Vagina (tissue), 2 donors: ENCODE results near the gene FAM3B. TPM values are rescaled to one million over a fixed set of nuclear protein-coding genes. Genes with fewer than 3 reads are reported as not detected.

Experiments
- DNase-seq, 2 donors: peaks; one replicate each; pipeline ENCODE4 v3.0.0-alpha.2; 2017; ENCODE audit errors: extremely low spot score in 2 of 2
- H3K27ac ChIP-seq: fragments of 200-600 bp; sonication (generic); one replicate; pipeline ENCODE4 v1.5.1; 2019
- H3K27me3 ChIP-seq: fragments of 200-600 bp; sonication (generic); one replicate; pipeline ENCODE4 v1.5.1; 2019
- H3K36me3 ChIP-seq, 2 donors: fragments of 200-600 bp; sonication (generic); one replicate each; pipeline ENCODE4 v1.5.1; 2017 to 2019
- H3K4me1 ChIP-seq: fragments of 200-600 bp; sonication (generic); one replicate; pipeline ENCODE4 v1.5.1; 2019
- H3K4me3 ChIP-seq, 2 donors: fragments of 200-600 bp; sonication (generic); 1 replicate in 1 of 2; 2 replicates in 1 of 2; pipeline ENCODE4 v1.5.1; 2016 to 2019
- H3K9me3 ChIP-seq: fragments of 200-600 bp; sonication (generic); one replicate; pipeline ENCODE4 v1.5.1; 2019
- POLR2A ChIP-seq, 2 donors: fragments of 450-650 bp; IDR thresholded peaks; one replicate each; pipeline ENCODE4 v1.6.1; 2017; ENCODE audit warnings: antibody characterized with exemption in 2 of 2, mild to moderate bottlenecking in 2 of 2, moderate library complexity in 2 of 2
- POLR2AphosphoS5 ChIP-seq, 2 donors: sonication (generic); formaldehyde crosslinking; IDR thresholded peaks; one replicate each; pipeline ENCODE4 v1.9.0; 2017; ENCODE audit warnings: antibody characterized with exemption in 2 of 2, mild to moderate bottlenecking in 2 of 2, low read depth in 1 of 2; ENCODE audit not compliant: insufficient read depth in 1 of 2
- intact Hi-C: fragments of 100-400 bp; cut with DNase I; formaldehyde crosslinking; loops from one replicate; pipeline ENCODE4 v1.15.1; 2023
- total RNA-seq: library from RNA; depleted of rRNA; stranded (reverse); fragments of >200 nt; gene quantifications from one replicate; pipeline ENCODE4 v1.2.3, GENCODE V29; 2016
- TF ChIP-seq, protein P1 (sequence below), 3 experiments: fragments of 450-650 bp in 2 of 3; fragments of 200-600 bp in 1 of 3; sonication (generic) in 1 of 3; IDR thresholded peaks; one replicate each; pipeline ENCODE4 v1.5.1; 2017 to 2019; ENCODE audit warnings: antibody characterized with exemption in 3 of 3, mild to moderate bottlenecking in 2 of 3, moderate library complexity in 2 of 3

The FAM3B gene
- total RNA-seq, 1 donor from 2014 or later, result 2.9 TPM

DNA sequence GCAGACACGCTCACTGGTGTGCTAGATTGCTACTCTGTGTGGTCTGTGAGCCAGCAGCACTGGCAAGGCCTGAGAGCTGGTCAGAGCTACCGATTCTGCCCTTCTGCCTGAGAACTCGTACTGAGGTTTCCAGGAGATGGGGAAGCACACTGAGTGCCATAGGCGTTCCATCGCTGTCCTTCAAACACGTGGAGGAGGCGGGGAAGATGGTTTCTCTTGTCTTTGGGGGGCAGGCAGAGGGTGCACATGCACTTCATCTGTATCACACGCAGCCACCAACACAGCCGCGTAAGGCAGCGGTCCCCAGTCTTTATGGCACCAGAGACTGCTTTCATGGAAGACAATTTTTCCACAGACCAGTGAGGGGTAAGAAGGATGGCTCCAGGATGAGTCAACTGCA, 85.6 kb downstream of the FAM3B start:
- Histone ChIP-seq H3K36me3 (peaks cover 0 to 23% of the 10 kb centered on the region in 2 donors), H3K4me1 (no peaks in the 10 kb centered on the region), H3K4me3 (no peak overlapping the region), H3K27ac (no peak overlapping the region), H3K9me3 (no peaks in the 10 kb centered on the region), H3K27me3 (no peaks in the 10 kb centered on the region)
- peak in 1 of 2 donors; percentile 72 for DNase-seq
- intact Hi-C loops, result no loop called here
- no peak for TF ChIP-seq POLR2A (IDR thresholded peaks at IDR 0.05)
- no peak for TF ChIP-seq POLR2AphosphoS5 (IDR thresholded peaks at IDR 0.05; ENCODE audit: insufficient read depth in 1 of 2, low read depth in 1 of 2)
- TF ChIP-seq, protein P1, sequence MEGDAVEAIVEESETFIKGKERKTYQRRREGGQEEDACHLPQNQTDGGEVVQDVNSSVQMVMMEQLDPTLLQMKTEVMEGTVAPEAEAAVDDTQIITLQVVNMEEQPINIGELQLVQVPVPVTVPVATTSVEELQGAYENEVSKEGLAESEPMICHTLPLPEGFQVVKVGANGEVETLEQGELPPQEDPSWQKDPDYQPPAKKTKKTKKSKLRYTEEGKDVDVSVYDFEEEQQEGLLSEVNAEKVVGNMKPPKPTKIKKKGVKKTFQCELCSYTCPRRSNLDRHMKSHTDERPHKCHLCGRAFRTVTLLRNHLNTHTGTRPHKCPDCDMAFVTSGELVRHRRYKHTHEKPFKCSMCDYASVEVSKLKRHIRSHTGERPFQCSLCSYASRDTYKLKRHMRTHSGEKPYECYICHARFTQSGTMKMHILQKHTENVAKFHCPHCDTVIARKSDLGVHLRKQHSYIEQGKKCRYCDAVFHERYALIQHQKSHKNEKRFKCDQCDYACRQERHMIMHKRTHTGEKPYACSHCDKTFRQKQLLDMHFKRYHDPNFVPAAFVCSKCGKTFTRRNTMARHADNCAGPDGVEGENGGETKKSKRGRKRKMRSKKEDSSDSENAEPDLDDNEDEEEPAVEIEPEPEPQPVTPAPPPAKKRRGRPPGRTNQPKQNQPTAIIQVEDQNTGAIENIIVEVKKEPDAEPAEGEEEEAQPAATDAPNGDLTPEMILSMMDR (IDR thresholded peaks at IDR 0.05), result no peak

DNA sequence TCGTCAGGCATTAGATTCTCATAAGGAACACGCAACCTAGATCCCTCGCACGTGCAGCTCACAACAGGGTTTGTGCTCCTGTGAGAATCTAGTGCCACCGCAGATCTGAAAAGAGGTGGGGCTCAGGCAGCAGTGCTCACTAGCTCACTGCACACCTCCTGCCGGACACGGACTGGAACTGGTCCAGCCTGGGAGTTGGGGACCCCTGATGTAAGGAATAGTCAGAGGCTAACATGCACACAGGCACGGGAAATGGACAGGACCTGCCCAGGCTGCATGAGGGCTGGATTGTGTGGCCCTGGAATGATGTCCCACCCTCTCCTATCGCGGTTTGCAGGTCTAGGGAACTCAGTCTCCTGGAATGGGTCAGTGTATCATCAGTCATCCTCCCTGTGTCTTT, 86.2 kb downstream of the FAM3B start:
- TF ChIP-seq, protein P1 (IDR thresholded peaks at IDR 0.05), result no peak
- TF ChIP-seq POLR2AphosphoS5 (IDR thresholded peaks at IDR 0.05; ENCODE audit: insufficient read depth in 1 of 2, low read depth in 1 of 2), result no peak
- no peak for TF ChIP-seq POLR2A (IDR thresholded peaks at IDR 0.05)

DNA sequence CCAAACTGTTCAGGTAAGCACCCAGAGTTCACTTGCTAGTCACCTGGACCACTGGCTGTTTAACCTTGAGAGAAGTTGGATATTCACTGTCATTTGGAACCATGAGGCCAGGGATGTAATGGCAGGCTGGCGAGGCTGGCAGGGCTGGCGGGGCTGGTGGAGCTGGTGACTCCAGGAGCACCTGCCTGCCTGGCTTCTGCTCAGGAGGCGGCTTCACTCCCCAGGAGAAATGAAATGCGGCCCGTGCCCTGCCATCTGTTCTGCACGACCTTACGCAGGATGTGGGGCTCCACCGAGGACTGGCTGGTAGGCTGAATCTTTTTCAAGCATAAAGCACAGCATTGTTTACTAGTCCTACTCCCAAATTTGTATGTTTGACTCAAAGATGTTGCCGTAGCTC, 86.7 kb downstream of the FAM3B start:
- DNase-seq, result no peak
- no peak overlapping the region for H3K27ac ChIP-seq
- intact Hi-C loops, result no loop called here
- no peaks in the 10 kb centered on the region for H3K27me3 ChIP-seq
- no peaks in the 10 kb centered on the region for H3K9me3 ChIP-seq
- TF ChIP-seq POLR2AphosphoS5 (IDR thresholded peaks at IDR 0.05; ENCODE audit: insufficient read depth in 1 of 2, low read depth in 1 of 2), result no peak
- TF ChIP-seq, protein P1 (IDR thresholded peaks at IDR 0.05), result no peak
- no peak for TF ChIP-seq POLR2A (IDR thresholded peaks at IDR 0.05)
- no peak overlapping the region for H3K4me3 ChIP-seq
- H3K36me3 ChIP-seq, result peaks cover 0 to 27% of the 10 kb centered on the region in 2 donors
- no peaks in the 10 kb centered on the region for H3K4me1 ChIP-seq

More for the DNA sequence above, 86.2 kb downstream of the FAM3B start:
- peaks cover 0 to 24% of the 10 kb centered on the region in 2 donors for H3K36me3 ChIP-seq
- intact Hi-C loops, result no loop called here
- H3K27me3 ChIP-seq, result no peaks in the 10 kb centered on the region
- H3K4me1 ChIP-seq, result no peaks in the 10 kb centered on the region
- H3K4me3 ChIP-seq, result no peak overlapping the region
- no peaks in the 10 kb centered on the region for H3K9me3 ChIP-seq
- peak; percentile 60 to 79 for DNase-seq
- no peak overlapping the region for H3K27ac ChIP-seq

DNA sequence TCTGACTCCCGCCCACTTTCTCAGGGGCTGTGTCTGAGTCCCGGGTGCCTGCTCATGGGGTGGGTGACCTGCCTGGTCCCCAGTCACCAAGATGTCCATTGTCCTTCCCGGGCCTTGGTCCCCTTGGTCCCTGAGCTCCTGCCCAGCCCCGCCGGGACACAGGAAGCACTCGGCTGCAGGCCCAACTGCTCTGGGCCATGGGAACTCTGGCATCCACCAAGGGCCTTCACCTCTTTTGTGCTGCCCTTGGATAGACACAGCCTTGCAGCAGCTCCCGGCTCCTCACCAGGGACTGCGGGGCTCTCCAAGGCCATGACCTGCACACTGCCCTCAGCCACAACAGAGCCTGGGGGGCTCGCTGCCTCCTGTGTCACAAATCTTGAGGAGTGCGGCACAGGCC, 87.4 kb downstream of the FAM3B start:
- H3K27me3 ChIP-seq, result no peaks in the 10 kb centered on the region
- H3K4me3 ChIP-seq, result no peak overlapping the region
- TF ChIP-seq, protein P1 (IDR thresholded peaks at IDR 0.05), result no peak
- TF ChIP-seq POLR2A (IDR thresholded peaks at IDR 0.05) (no peak), POLR2AphosphoS5 (IDR thresholded peaks at IDR 0.05; ENCODE audit: insufficient read depth in 1 of 2, low read depth in 1 of 2) (no peak)
- peaks cover 0 to 33% of the 10 kb centered on the region in 2 donors for H3K36me3 ChIP-seq
- no peaks in the 10 kb centered on the region for H3K4me1 ChIP-seq
- peak; percentile 76 to 82 for DNase-seq
- H3K9me3 ChIP-seq, result no peaks in the 10 kb centered on the region
- no peak overlapping the region for H3K27ac ChIP-seq
- intact Hi-C loops, result no loop called here

DNA sequence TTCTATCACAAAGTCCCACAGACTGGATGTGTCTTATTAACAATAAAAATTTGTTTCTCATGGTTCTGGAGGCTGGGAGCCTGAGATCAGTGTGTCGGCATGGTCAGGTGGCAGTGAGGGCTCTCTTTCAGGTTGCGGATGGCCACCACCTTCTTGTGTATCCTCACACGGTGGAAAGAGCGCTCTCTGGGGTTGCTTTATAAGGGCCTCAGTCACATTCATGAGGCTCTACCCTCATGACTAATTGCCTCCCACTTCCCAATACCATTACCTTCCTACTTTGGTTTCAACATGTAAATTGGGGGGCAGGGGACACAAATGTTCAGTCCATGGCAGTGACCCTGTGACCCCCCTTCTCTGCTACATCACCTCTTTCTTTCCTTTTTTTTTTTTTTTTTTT, 88.7 kb downstream of the FAM3B start:
- intact Hi-C loops, result no loop called here
- H3K36me3 ChIP-seq, result peaks cover 0 to 32% of the 10 kb centered on the region in 2 donors
- no peaks in the 10 kb centered on the region for H3K4me1 ChIP-seq
- peak in 1 of 2 donors; percentile 32 for DNase-seq
- H3K27ac ChIP-seq, result no peak overlapping the region
- H3K4me3 ChIP-seq, result no peak overlapping the region
- no peaks in the 10 kb centered on the region for H3K27me3 ChIP-seq
- no peaks in the 10 kb centered on the region for H3K9me3 ChIP-seq
- TF ChIP-seq, protein P1 (IDR thresholded peaks at IDR 0.05), result no peak
- TF ChIP-seq POLR2AphosphoS5 (IDR thresholded peaks at IDR 0.05; ENCODE audit: insufficient read depth in 1 of 2, low read depth in 1 of 2), result no peak
- TF ChIP-seq POLR2A (IDR thresholded peaks at IDR 0.05), result no peak
